Subcutaneous adipose tissue (tissue), 4 donors: ENCODE results near the gene ALAS1. TPM values are rescaled to one million over a fixed set of nuclear protein-coding genes. Genes with fewer than 3 reads are reported as not detected.

Experiments used
- total RNA-seq, 4 donors: library from RNA; depleted of rRNA; stranded (reverse); fragments of >200 nt; gene quantifications; one replicate each; pipeline ENCODE4 v1.1.0, GENCODE V29; 2016
- TF ChIP-seq, protein P1 (sequence below): fragments of 450-650 bp; IDR thresholded peaks from one replicate; pipeline ENCODE4 v1.5.1; 2016; ENCODE audit warnings: low read depth, mild to moderate bottlenecking, control low read depth, antibody characterized with exemption, moderate library complexity

The ALAS1 gene
- total RNA-seq, 4 donors from 2014 or later = 25.8 to 44.3 (median 39.0) TPM

GRCh38 chr3:52234516-52235447 is 36.8 kb downstream of the ALAS1 start:
- TF ChIP-seq, protein P1, sequence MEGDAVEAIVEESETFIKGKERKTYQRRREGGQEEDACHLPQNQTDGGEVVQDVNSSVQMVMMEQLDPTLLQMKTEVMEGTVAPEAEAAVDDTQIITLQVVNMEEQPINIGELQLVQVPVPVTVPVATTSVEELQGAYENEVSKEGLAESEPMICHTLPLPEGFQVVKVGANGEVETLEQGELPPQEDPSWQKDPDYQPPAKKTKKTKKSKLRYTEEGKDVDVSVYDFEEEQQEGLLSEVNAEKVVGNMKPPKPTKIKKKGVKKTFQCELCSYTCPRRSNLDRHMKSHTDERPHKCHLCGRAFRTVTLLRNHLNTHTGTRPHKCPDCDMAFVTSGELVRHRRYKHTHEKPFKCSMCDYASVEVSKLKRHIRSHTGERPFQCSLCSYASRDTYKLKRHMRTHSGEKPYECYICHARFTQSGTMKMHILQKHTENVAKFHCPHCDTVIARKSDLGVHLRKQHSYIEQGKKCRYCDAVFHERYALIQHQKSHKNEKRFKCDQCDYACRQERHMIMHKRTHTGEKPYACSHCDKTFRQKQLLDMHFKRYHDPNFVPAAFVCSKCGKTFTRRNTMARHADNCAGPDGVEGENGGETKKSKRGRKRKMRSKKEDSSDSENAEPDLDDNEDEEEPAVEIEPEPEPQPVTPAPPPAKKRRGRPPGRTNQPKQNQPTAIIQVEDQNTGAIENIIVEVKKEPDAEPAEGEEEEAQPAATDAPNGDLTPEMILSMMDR = no peak

DNA sequence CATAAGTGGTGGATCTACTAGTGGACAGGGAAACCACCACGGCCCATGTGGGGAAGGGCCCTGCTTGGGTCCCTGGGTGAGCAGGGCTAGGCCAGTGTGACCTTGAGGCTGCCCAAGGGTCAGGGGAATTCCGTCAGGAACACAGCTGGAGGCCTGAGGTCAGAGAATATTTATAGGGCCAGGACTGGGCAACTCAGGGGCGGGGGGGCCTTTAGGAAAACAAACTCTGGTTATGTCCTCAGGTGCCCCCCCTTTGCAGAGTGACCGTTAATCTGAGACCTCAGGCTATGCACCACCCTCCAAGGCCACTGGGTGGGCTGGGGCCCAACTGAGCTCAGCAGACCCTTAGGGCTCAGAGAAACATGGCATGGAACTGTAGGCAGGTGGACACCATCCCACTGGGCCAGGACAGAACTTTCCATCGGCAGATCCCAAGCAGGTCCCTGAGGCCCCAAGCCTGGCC is 38.5 kb downstream of the ALAS1 start:
- TF ChIP-seq, protein P1 = no peak

DNA sequence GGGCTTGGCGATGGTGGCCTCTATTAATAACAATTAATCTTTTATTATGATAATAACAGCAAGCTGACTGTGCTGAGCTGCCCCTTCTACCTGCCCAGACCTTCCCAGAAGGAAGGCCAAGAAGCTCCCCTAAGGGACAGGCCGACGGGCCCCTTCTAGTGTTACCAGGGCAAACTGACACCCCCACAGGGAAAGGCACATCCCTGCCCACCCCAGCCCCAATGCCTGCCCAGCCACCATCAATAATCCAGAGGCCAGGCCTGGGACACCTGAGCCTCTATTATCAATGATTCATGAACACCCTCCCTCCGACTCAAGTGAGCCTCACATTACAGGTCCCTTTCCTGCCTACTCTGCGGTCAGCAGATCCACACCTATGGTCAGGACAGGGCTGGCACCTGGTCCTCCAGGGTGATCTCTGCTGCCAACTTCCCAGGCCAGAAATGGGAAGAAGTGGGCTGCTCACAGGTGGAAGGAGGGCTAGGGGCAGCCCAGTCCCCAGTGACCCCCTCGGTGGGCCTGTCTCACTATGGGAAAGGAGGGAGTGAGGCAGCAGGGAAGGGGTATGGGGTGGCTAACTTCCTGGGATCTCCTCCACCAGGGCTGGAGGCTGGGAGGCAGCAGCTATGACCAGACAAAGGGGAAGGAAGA is 39.2 kb downstream of the ALAS1 start:
- TF ChIP-seq, protein P1 = no peak

DNA sequence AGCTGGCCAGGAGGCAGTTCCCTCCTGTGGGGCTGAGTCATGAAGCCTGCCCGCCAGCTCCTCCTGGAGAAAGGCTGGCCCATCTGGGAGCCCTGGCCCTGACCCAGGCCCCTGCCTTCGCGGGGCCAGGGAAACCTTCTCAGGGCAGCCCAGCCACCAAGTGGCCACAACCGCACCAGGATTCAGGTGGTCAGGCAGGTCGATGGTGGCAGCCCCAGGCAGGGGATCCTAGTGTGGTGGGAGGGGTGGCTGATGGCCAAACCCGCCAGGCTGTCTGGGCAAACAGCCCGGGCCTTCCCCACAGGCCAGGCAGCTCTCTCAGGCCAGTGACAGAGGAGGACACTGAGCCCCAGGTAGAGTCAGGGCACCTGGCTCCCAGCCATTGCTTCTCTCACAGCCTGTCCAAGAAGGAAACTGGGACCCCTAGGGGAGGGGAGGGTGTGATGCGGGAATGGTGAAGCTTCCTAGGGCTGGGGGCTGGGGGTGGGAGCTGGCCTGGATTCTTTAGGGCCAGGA is 39.8 kb downstream of the ALAS1 start:
- TF ChIP-seq, protein P1 = no peak

GRCh38 chr3:52238193-52238760 is 40.3 kb downstream of the ALAS1 start:
- TF ChIP-seq, protein P1 = no peak

- TF ChIP-seq, protein P1 = no peak
Measured at GRCh38 chr3:52238761-52239701, 41.1 kb downstream of the ALAS1 start, which contains the start of gene TWF2. Gene TWF2, minus strand, starts transcription at chr3:52239158. Its CDS starts 142 bp downstream, at chr3:52239016.
